ENCODE results near the gene TMCO4.
A peak's percentile ranks its signal among the peaks of the same experiment; 100 is the strongest.
"Not testable (repeated sequence)": the region's sequence is repeated elsewhere in the genome, so short reads cannot be mapped to it uniquely, and the experiment has no call there.

Gene TMCO4

GRCh38 chr1:19799230-19800075 lies at the start of gene TMCO4:
Gene TMCO4 (minus strand): TSS chr1:19799916. CDS start chr1:19780758, 19,158 bp downstream.
- peak; percentile 68 to 71 for DNase-seq

DNA sequence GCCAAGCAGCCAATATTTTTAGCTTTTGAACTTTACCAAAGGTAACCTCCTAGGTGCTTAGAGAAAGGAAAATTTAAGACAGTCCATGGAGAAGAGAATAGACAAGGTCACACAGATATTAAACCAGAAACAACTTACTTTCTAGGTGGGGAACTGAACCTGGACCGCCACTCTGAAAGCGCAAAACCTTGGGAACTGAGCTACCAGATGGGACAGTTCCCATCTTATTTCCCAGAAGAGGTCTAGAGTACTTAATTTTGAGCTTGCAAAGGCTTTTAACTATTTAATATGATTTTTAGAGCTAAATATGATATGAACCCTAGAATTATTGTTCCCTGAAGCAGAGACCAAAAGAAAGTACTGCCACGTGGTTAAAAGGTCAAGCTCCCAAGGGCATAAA lies 49.6 kb upstream of the TMCO4 start:
- DNase-seq: not testable (repeated sequence)

GRCh38 chr1:19847334-19847733 lies 47.6 kb upstream of the TMCO4 start:
- not testable (repeated sequence) for DNase-seq

DNA sequence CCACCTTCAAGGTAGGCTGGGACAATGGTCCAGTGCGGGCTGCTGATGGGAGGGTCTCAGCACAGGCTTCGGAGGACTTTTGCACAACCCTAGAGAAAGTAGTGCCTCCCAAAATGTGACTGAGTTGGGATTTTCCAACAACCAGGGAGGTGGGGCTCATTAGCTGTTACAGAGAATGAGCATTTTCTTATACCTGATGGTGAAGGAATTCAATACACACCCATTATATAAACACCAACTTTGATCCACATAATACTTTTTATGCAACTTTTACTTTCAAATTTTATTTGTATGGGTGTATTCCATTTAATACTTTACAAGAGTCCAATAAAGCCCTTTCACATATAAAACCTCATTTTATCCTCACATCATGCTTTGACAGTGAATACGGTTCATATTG lies 46.6 kb upstream of the TMCO4 start:
- DNase-seq: no peak

GRCh38 chr1:19845555-19845954 lies 45.8 kb upstream of the TMCO4 start:
- no peak for DNase-seq

DNA sequence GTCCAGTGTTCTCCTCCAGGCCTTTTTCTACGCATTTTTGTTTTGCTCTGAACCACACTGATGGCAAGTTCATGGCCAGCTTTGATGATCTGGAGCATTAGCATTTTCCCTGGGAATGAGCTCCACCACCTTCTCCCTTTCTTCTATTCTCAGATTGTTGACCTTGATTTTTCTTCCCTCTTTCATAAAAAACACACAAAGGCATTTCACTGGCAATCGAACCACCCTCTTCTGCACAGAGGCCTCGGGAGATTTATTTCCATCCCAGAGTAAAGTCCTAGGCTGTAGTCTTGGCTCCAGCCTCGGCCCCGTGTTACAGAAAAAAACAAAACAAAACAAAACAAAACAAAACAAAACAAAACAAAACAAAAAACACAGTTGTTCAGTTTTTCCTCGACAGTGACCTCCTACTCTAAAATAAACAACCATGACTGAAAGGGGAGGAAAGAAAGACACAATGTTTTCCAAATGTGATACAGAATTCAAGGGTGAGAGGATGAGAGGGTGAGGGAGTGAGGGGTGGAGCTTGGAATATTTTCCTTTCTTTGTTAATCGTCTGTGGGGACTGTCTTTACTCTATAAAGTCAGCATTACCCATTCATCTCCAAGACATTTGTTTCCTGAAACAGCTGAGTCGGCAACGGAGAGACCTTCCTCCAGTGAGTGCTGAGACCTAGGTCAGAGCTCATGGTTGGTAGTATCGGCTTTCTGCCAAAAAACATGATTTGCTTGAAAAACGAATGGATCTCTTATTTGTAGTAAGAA lies 45.2 kb upstream of the TMCO4 start:
- DNase-seq: no peak

- no peak for DNase-seq
Measured at GRCh38 chr1:19840228-19840627, 40.5 kb upstream of the TMCO4 start.

GRCh38 chr1:19837866-19838265 lies 38.1 kb upstream of the TMCO4 start:
- DNase-seq: no peak

DNA sequence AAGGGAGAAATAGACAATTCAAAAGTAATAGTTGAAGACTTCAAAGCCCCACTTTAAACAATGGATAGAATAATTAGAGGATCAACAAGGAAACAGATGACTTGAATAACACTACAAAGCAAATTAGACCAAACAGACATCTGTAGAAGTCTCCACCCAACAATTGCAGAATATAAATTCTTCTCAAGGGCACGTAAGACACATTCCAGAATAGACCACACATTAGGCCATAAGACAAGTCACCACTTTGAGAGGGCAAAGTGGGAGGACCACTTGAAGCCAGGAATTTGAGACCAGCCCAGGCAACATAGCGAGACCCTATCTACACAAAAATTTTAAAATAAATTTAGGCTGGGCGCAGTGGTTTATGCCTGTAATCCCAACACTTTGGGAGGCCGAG lies 35.9 kb upstream of the TMCO4 start:
- no peak for DNase-seq

DNA sequence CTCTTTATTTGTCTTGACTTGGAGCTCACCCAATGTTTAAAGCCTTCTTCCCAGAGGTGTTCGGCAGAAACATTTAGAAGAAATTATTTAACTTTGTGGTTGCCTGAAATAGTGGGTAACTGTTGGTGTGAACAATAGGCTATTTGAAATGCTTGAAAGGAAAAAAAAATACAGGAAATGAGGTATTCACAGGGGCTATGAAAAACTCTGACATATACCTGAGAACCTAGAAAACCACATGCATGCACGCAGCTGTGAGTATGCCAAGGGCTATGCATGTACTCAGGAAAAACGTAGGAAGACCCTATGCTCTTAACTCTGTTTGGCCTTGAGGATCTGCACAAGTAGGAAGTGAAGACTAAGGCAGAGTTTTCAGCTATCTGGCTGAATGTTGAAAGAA lies 31.7 kb upstream of the TMCO4 start:
- DNase-seq: no peak

DNA sequence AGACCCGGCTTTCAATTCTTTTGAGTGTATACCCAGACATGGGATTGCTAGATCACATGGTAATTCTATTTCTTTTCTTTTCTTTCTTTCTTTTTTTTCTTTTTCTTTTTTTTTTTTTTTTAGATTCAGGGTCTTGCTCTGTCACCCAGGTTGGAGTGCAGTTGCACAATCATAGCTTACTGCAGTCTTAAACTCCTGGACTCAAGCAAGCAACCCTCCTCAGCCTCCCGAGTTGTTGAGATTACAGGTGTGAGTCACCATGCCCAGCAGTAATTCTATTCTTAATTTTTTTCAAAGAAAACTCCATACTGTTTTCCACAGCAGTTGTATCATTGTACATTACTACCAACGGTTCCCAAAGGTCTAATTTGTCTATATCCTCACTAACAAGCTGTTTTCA lies 28.8 kb upstream of the TMCO4 start:
- no peak for DNase-seq

DNA sequence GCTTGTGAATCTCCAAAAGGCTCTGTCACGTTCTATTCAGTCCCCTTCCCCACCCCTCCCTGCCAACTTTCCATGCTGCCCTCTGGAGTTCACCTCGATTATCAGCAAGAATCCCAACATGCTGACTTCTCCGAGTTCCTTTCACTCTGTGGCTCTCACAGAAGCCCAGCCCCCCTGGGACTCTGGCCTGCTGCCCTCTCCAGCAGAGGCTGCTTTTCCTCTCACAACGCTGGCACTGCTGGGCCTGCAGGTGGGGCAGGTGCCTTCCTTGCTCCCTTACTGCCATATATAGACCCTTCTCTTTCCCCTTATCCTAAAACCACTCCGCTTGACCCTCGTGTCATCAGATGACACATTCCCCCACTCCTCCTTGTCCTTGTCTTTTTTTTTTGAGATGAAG lies 25.6 kb upstream of the TMCO4 start:
- DNase-seq: no peak

DNA sequence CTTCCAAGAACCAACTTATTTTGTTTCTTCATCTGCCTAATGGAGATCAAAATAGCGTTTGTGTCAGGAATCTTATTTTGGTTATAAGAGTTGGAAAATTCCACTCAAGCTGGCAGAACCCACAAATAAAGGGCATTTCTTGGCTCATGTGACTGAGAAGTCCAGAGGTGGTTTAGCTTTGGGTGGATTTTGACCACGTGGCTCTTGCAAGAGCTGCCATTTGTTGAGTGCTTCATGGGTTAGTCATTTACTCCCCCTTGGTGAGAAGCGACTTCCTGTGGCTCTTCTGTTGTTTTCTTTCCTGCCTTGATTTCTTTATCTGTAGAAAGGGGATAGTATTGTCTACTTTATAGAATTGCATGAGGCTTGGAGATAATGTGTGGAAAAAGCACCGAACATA lies 24.8 kb upstream of the TMCO4 start:
- DNase-seq: no peak

DNA sequence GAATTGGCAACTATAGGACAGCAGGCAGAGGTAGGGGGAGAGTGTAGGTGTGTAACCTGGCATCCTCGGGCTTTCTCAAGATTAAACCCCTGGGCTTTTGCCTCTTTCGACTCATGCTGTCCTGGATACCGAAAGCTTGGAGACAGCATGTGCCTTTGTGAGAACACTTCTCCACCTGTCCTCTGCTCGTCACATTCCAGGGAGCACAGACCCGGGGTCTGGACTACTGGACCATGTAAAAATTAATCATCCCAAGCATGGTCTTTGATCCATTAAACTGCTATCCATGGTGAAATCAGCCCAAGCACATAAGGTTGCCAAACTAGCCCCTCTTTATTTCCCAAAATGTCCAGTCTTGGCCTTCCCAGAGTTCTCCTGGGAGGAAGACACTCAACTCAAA lies 24.3 kb upstream of the TMCO4 start:
- DNase-seq: no peak

DNA sequence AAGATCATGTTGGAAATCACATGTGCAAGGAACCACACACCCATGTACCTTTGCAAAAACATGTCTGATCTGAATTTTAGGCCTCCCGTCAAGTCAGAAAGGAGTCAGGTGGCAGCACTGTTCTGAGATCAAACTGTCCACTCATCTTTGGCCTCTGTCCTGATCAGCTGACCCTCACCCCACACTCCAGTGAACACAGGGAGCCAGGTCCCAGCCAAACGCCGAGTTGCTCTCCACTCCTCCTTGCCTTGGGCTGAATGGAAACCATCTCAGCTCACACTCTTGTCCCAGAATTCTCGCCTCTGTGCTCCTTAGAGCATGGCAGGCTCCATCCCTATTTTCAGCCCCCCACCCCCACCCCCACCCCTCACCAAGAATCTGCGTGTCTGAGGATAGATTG lies 20.0 kb upstream of the TMCO4 start:
- no peak for DNase-seq

- DNase-seq: no peak
Measured at GRCh38 chr1:19818324-19818723, 18.6 kb upstream of the TMCO4 start.

- DNase-seq: no peak
Measured at GRCh38 chr1:19817160-19817559, 17.4 kb upstream of the TMCO4 start.

GRCh38 chr1:19816737-19817086 lies 17.0 kb upstream of the TMCO4 start:
- not testable (repeated sequence) for DNase-seq

GRCh38 chr1:19815801-19816736 lies 16.4 kb upstream of the TMCO4 start:
- no peak for DNase-seq

- no peak for DNase-seq
Measured at GRCh38 chr1:19814681-19815503, 15.2 kb upstream of the TMCO4 start, which contains the start of gene RNF186. Gene RNF186 (minus strand): TSS chr1:19815283. CDS start chr1:19815101, 182 bp downstream.

DNA sequence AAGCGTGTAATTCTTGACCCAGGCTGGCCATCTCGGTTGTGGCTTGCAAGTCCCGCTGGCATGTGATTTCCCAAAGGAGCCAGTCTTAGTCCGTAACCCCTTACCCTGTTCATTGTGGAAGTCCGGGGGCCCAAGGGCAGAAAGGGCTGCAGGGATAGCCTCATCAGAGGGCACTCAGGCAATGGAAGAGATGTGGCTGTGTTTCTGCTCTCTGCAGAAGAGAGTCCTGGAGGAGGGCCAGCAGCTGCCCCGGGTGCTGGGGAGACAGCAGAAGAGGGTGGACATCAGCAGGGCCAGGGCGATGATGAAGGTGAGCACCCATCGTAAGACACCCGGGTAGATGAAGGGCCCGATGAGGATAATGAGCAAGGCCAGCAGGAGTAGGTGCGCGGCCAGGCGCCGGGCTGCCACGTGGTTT lies 14.5 kb upstream of the TMCO4 start:
- DNase-seq: no peak

- no peak for DNase-seq
Measured at GRCh38 chr1:19813643-19813960, 13.9 kb upstream of the TMCO4 start.

Measured in activated CD4-positive, alpha-beta T cell treated with anti-CD3 and anti-CD28 coated beads, Interleukin-2, amount 50 U/mL, for 48 hours (primary cell).